AG08396 (cell line): ENCODE data around the gene HPD.
A peak's percentile ranks its signal among the peaks of the same experiment; 100 is the strongest.

ENCODE experiments used
- DNase-seq: peaks from one replicate; pipeline ENCODE4 v3.0.0; 2012; ENCODE audit warnings: low spot score, mixed read lengths

The HPD gene

GRCh38 chr12:121810833-121811433, 47.7 kb downstream of the HPD start:
- no peak for DNase-seq

- no peak for DNase-seq
Observed at GRCh38 chr12:121810234-121810817, 48.3 kb downstream of the HPD start.

- no peak for DNase-seq
Observed at GRCh38 chr12:121809712-121810116, 48.9 kb downstream of the HPD start.

- DNase-seq = no peak
Observed at GRCh38 chr12:121808623-121809022, 50.0 kb downstream of the HPD start.

- DNase-seq = no peak
Observed at GRCh38 chr12:121807642-121808347, 50.9 kb downstream of the HPD start.

GRCh38 chr12:121806546-121807423, 51.9 kb downstream of the HPD start:
- no peak for DNase-seq

GRCh38 chr12:121806009-121806545, 52.6 kb downstream of the HPD start:
- no peak for DNase-seq

- no peak for DNase-seq
Observed at GRCh38 chr12:121805171-121806008, 53.3 kb downstream of the HPD start.

- no peak for DNase-seq
Observed at GRCh38 chr12:121804417-121805111, 54.1 kb downstream of the HPD start.

GRCh38 chr12:121803861-121804416, 54.7 kb downstream of the HPD start, which contains the start of gene SETD1B:
TSS of gene SETD1B (plus strand) at chr12:121804009. CDS start at chr12:121804738, 729 bp downstream.
- DNase-seq = no peak

GRCh38 chr12:121802843-121803698, 55.6 kb downstream of the HPD start:
- DNase-seq = peak; percentile 95

- no peak for DNase-seq
Observed at GRCh38 chr12:121802485-121802842, 56.2 kb downstream of the HPD start.

GRCh38 chr12:121801595-121802484, 56.8 kb downstream of the HPD start:
- DNase-seq = no peak

- peak; percentile 83 for DNase-seq
Observed at GRCh38 chr12:121800694-121801594, 57.7 kb downstream of the HPD start.

GRCh38 chr12:121799842-121800693, 58.6 kb downstream of the HPD start:
- peak; percentile 93 for DNase-seq

- DNase-seq = peak; percentile 84
Observed at GRCh38 chr12:121799156-121799841, 59.4 kb downstream of the HPD start.
